Measurements from ENCODE around the gene CUZD1. TPM values are rescaled to one million over a fixed set of nuclear protein-coding genes. Genes with fewer than 3 reads are reported as not detected.

Gene CUZD1
- total and polyA plus RNA-seq, 2 experiments from 2014 or later: 3.1 to 4.1 TPM

DNA sequence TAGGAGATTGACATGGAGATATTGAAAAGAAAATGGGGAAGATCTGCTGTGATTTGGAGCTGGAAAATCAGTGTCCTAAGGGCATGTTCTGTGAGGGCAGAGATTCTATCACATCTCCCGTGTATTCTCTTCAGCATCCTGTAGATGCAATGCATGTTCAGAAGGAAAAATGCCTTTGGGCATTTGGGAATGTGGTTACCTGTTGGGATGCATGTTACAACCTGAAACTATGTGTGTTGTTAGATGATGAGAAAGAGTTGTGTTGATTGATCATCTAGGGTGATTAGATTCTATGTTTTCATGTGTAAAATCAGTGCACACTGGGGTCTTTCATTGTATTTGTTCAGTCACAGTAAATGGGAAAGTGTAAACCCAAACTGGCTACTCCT is 14.7 kb downstream of the CUZD1 start (continued):
- TF ChIP-seq, protein P1, sequence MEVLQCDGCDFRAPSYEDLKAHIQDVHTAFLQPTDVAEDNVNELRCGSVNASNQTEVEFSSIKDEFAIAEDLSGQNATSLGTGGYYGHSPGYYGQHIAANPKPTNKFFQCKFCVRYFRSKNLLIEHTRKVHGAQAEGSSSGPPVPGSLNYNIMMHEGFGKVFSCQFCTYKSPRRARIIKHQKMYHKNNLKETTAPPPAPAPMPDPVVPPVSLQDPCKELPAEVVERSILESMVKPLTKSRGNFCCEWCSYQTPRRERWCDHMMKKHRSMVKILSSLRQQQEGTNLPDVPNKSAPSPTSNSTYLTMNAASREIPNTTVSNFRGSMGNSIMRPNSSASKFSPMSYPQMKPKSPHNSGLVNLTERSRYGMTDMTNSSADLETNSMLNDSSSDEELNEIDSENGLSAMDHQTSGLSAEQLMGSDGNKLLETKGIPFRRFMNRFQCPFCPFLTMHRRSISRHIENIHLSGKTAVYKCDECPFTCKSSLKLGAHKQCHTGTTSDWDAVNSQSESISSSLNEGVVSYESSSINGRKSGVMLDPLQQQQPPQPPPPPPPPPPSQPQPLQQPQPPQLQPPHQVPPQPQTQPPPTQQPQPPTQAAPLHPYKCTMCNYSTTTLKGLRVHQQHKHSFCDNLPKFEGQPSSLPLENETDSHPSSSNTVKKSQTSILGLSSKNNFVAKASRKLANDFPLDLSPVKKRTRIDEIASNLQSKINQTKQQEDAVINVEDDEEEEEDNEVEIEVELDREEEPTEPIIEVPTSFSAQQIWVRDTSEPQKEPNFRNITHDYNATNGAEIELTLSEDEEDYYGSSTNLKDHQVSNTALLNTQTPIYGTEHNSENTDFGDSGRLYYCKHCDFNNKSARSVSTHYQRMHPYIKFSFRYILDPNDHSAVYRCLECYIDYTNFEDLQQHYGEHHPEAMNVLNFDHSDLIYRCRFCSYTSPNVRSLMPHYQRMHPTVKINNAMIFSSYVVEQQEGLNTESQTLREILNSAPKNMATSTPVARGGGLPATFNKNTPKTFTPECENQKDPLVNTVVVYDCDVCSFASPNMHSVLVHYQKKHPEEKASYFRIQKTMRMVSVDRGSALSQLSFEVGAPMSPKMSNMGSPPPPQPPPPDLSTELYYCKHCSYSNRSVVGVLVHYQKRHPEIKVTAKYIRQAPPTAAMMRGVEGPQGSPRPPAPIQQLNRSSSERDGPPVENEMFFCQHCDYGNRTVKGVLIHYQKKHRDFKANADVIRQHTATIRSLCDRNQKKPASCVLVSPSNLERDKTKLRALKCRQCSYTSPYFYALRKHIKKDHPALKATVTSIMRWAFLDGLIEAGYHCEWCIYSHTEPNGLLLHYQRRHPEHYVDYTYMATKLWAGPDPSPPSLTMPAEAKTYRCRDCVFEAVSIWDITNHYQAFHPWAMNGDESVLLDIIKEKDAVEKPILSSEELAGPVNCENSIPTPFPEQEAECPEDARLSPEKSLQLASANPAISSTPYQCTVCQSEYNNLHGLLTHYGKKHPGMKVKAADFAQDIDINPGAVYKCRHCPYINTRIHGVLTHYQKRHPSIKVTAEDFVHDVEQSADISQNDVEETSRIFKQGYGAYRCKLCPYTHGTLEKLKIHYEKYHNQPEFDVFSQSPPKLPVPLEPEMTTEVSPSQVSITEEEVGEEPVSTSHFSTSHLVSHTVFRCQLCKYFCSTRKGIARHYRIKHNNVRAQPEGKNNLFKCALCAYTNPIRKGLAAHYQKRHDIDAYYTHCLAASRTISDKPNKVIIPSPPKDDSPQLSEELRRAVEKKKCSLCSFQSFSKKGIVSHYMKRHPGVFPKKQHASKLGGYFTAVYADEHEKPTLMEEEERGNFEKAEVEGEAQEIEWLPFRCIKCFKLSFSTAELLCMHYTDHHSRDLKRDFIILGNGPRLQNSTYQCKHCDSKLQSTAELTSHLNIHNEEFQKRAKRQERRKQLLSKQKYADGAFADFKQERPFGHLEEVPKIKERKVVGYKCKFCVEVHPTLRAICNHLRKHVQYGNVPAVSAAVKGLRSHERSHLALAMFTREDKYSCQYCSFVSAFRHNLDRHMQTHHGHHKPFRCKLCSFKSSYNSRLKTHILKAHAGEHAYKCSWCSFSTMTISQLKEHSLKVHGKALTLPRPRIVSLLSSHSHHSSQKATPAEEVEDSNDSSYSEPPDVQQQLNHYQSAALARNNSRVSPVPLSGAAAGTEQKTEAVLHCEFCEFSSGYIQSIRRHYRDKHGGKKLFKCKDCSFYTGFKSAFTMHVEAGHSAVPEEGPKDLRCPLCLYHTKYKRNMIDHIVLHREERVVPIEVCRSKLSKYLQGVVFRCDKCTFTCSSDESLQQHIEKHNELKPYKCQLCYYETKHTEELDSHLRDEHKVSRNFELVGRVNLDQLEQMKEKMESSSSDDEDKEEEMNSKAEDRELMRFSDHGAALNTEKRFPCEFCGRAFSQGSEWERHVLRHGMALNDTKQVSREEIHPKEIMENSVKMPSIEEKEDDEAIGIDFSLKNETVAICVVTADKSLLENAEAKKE (CRISPR knock-in tag; IDR thresholded peaks at IDR 0.05): no peak
- TF ChIP-seq EZH2 (IDR thresholded peaks at IDR 0.05; ENCODE audit: low read depth, unreplicated experiment) (no peak), JUNB (IDR thresholded peaks at IDR 0.05; ENCODE audit: unreplicated experiment) (no peak)

DNA sequence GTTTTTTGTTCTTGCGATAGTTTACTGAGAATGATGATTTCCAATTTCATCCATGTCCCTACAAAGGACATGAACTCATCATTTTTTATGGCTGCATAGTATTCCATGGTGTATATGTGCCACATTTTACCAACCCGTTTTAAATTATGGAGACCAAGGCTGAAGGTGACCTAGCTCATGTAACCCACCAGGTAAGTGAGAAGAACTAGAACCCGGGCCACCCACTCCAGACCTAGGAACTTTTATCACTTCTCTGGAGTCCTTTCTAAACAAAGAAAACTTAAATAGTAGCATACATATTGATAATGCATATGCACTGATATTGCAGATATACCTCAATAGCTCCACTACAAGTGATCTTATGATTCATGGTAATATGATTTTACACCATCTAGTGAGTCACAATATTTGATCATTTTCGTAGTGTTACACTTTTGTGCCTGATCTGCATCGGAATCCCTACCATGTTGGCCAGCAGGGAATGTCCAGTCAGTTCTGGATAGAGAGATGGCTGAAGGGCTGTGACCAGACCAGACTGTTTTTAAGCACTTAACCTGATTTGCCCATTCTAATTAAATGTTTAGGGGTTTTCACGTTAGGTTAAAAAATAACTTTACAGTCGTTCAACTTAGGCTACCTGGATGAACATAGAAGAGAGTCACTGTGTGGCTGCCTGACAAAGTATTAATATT is 15.2 kb downstream of the CUZD1 start:
- no peaks in the 10 kb centered on the region for H4K20me1 ChIP-seq (replicated peaks; ENCODE audit: insufficient read depth)
- H3K36me3 Mint-ChIP-seq (ENCODE audit: low read depth): peaks cover 24% of the 10 kb centered on the region; the same call in 2 of the 3 replicates
- H3F3A ChIP-seq (replicated peaks; ENCODE audit: low read depth): no peaks in the 10 kb centered on the region
- no peak overlapping the region for H3K4me2 ChIP-seq
- H3K27ac ChIP-seq (ENCODE audit: low read depth): no peak overlapping the region
- H3K9me3 Mint-ChIP-seq: no peaks in the 10 kb centered on the region
- no peaks in the 10 kb centered on the region; the same call in 2 of the 3 replicates for H3K4me1 Mint-ChIP-seq
- DNase-seq (ENCODE audit: low spot score): no peak
- H3K4me1 ChIP-seq (ENCODE audit: insufficient read depth): no peaks in the 10 kb centered on the region
- no peaks in the 10 kb centered on the region for H3K27me3 ChIP-seq (ENCODE audit: insufficient read depth)
- H3K4me3 ChIP-seq: no peak overlapping the region
- no peaks in the 10 kb centered on the region for H3K79me2 ChIP-seq (replicated peaks; ENCODE audit: insufficient read depth)
- H3K36me3 ChIP-seq (ENCODE audit: insufficient read depth): peaks cover 6% of the 10 kb centered on the region; the same call in 1 of the 2 replicates
- peaks cover 2% of the 10 kb centered on the region for H3K27me3 Mint-ChIP-seq (ENCODE audit: insufficient read depth, low read depth, poor library complexity)
- no peak overlapping the region for H2AFZ ChIP-seq
- H3K9me2 ChIP-seq (ENCODE audit: insufficient read depth): no peaks in the 10 kb centered on the region
- ATAC-seq: no peak
- no peak overlapping the region for H3K27ac Mint-ChIP-seq
- TF ChIP-seq ZNF331 (CRISPR knock-in tag; IDR thresholded peaks at IDR 0.05; ENCODE audit: low read depth): no peak
- TF ChIP-seq, protein P2, sequence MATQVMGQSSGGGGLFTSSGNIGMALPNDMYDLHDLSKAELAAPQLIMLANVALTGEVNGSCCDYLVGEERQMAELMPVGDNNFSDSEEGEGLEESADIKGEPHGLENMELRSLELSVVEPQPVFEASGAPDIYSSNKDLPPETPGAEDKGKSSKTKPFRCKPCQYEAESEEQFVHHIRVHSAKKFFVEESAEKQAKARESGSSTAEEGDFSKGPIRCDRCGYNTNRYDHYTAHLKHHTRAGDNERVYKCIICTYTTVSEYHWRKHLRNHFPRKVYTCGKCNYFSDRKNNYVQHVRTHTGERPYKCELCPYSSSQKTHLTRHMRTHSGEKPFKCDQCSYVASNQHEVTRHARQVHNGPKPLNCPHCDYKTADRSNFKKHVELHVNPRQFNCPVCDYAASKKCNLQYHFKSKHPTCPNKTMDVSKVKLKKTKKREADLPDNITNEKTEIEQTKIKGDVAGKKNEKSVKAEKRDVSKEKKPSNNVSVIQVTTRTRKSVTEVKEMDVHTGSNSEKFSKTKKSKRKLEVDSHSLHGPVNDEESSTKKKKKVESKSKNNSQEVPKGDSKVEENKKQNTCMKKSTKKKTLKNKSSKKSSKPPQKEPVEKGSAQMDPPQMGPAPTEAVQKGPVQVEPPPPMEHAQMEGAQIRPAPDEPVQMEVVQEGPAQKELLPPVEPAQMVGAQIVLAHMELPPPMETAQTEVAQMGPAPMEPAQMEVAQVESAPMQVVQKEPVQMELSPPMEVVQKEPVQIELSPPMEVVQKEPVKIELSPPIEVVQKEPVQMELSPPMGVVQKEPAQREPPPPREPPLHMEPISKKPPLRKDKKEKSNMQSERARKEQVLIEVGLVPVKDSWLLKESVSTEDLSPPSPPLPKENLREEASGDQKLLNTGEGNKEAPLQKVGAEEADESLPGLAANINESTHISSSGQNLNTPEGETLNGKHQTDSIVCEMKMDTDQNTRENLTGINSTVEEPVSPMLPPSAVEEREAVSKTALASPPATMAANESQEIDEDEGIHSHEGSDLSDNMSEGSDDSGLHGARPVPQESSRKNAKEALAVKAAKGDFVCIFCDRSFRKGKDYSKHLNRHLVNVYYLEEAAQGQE (IDR thresholded peaks at IDR 0.05; ENCODE audit: unreplicated experiment): no peak
- no peak for TF ChIP-seq EZH2phosphoT487 (IDR thresholded peaks at IDR 0.05; ENCODE audit: unreplicated experiment)
- TF ChIP-seq NANOG (IDR thresholded peaks at IDR 0.05; ENCODE audit: borderline replicate concordance): no peak
- TF ChIP-seq POLR2AphosphoS5 (IDR thresholded peaks at IDR 0.05; ENCODE audit: low read depth): no peak
- H3K4me3 Mint-ChIP-seq: no peak overlapping the region
